HG03439 (cell line): ENCODE measurements around the gene CARM1.

ENCODE experiments used
- ATAC-seq: cut with Tn5 transposase; IDR thresholded peaks from one replicate; pipeline ENCODE4 v1.9.1; 2021; ENCODE audit warnings: mild to moderate bottlenecking, moderate library complexity; ENCODE audit not compliant: unreplicated experiment

Gene CARM1

DNA sequence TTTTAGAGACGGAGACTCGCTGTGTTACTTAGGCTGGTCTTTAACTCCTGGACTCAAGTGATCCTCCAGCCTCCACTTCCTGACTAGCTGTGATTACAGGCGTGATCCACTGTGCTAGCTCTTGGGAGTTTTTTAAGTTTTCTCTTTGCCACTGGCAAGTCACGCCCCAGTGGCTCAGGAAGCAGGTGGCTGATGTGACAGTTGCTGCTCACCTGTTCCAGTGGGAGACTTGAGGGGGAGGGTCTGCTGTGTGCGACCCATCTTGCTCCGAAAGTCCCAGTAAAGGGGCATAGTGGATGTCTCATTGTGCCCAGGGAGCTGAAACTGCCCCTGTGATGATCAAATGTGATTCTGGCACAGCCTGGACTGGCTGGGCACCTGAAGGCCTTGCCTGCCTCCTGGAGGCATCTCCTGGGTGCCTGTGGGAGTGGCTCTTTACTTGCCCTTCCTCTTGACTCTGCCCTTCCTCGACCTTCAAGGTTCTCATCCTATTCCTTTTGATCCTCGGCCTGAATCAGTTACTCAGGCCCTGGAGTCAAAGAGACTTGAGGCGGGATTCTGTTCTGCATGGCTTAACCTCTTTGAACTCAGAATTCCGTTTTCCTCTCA, 97.3 kb downstream of the CARM1 start:
- no peak for ATAC-seq

DNA sequence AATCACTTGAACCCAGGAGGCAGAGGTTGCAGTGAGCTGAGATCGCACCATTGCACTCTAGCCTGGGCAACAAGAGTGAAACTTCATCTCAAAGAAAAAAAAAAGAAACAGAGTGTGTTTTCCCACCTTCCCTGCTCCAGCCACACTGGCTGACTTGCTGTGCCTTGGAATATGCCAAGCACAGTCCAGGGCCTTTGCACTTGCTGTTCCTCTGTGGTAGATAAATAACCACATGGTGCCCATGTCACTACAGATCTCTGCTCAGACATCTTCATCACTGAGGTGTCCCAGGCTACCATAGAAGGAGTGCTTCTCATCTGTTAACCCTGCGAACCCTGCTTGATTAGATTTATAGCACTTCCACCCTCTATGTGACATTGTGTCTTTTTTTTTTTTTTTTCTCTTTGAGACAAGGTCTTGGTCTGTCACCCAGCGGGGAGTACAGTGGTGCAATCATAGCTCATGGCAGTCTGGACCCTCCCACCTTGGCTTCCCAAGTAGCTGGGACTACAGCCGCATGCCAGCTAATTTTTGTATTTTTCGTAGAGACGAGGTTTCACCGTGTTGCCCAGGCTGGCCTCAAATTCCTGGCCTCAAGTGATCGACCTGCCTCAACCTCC, 99.9 kb downstream of the CARM1 start:
- no peak for ATAC-seq
